Adipose tissue (tissue), 3 donors: ENCODE measurements around the gene PTGR3. TPM values are rescaled to one million over a fixed set of nuclear protein-coding genes. Genes with fewer than 3 reads are reported as not detected.
"Not testable (repeated sequence)": the region's sequence is repeated elsewhere in the genome, so short reads cannot be mapped to it uniquely, and the experiment has no call there.

Experiments used
- H3K27ac ChIP-seq: one replicate; pipeline ENCODE4 v1.5.1; 2013; ENCODE audit warnings: low read depth, low read length
- WGBS, 3 donors: extraction: QIAGEN DNeasy Blood & Tissue Kit; methylation state at CpG; one replicate each; pipeline ENCODE4 v1.1.7; 2013; 5-methylcytosine and 5-hydroxymethylcytosine counted together
- polyA plus RNA-seq, 3 donors: library from polyadenylated mRNA; stranded (reverse); fragments of 200-250 nt; gene quantifications; one replicate each; pipeline ENCODE4 v1.2.3, GENCODE V29; 2013
- donor health status: healthy with polysubstance abuse.
- donor health status: Bipolar disorder and iron deficiency.
- donor health status: healthy.

Gene PTGR3
- polyA plus RNA-seq, 3 donors = 9.7 to 15.7 (median 10.8) TPM

DNA sequence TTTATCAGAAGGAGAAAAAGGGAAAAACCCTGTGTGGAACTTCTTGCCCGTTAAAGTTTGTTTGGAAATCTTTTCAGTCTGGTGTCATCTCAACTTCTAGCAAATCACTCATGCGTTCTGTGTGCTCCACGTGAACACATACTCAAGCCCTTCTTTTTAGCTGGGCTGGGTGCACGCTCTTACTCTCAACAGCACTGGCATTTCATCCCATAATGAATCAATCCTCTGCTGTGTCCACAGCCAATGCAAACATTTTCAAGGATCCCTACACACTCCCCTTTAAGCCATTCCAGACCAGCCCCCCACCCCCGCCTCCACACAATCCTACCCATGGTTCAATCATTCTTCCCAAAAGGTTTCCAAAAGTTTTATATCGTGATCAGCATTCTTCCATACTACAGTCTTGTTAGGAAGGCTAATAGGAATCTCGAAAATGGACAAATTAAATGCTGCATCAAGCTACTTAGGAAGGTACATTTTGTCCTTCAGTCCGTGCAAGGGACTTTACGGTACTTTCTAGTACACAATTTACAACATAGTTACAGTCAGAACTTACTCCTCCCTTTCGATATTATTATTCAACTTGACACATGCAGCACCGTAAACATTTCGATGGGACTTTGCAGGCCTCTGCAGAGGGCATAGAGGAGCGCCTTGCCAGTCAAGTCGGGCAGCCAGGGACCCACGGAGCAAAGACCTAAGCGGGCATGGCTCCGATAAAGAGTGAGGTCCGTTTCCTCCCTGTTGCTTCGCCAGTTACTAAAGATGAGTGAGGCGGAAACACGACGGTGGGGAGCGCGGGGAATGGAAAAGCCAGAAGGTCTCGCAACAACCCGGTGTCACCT, 1.4 kb downstream of the PTGR3 start:
- H3K27ac ChIP-seq = no peak overlapping the region
- WGBS, 3 donors = 7 to 13% (median 10%) methylated on average over 26 of the region's 26 CpGs

DNA sequence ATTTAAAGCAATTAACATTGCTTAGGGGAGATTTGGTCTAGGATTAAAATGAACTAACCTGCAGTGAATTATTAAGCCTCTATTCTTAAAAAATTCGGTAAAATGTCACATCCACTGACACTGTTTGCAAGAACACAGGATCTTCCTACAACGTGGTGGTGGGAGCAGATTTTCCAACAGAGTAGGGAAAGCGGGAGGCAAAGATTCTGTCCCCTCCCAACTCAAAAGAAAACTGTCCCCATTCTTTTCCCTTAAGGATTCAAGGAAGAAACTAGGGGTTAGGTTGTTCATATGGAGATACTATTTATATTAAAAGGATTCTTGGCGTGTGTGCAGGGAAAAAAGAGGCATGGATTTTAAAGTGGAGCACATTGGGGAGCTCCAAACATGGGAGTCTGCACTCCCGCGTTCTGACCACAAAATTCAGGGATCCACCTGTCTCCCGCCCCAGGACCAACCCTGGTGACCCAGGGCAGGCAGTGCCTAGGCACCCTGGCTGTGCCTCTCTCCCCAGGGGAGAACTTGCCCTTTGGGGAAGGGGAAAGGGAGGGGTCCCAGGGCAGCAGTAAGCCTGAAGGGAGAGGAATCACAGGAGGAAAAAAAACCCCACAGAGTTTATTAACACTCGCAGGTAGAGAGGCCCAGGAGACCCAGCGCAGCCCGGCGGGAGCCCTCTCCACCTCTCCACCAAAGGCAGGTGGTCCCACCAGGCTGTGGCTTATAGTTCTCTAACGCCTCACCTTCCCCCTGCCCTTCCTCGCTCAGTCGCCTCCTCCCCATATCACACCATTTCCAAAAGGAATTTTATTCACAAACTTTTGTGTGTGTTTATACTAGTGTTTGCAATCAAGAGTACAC, 2.3 kb downstream of the PTGR3 start:
- WGBS, 3 donors = 70 to 78% (median 70%) methylated on average over 14 of the region's 14 CpGs
- no peak overlapping the region for H3K27ac ChIP-seq

DNA sequence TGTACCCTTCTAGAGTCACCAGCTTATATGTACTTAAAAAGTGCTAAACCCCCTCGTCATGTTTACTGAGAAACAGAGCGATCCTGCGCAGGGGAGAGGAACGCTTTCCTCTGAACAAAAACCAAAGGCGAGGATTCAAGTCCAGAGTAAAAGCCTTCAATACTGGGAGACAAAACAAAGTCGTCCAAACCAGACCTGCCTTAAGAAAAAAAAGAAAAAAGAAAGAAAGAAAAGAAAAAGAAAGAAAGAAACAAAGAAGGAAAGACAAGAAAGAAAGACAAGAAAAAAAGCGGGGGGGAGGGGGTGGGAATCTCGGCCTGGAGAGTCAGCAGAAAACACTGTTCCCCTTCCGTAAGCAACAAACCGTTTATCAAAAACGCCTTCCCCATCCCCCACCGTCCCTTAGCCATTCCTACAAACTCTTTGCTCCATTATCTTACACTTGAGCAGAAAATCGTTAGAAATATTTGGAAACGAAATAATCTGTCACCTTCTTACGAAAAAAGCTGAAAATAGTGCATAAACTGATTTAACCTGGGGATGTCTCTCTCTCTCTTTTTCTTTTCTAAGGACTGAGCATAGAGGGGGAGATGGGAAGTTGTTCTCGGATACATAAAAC, 3.3 kb downstream of the PTGR3 start:
- no peak overlapping the region for H3K27ac ChIP-seq
- WGBS, 3 donors = 57 to 71% (median 63%) methylated on average over 16 of the region's 16 CpGs

DNA sequence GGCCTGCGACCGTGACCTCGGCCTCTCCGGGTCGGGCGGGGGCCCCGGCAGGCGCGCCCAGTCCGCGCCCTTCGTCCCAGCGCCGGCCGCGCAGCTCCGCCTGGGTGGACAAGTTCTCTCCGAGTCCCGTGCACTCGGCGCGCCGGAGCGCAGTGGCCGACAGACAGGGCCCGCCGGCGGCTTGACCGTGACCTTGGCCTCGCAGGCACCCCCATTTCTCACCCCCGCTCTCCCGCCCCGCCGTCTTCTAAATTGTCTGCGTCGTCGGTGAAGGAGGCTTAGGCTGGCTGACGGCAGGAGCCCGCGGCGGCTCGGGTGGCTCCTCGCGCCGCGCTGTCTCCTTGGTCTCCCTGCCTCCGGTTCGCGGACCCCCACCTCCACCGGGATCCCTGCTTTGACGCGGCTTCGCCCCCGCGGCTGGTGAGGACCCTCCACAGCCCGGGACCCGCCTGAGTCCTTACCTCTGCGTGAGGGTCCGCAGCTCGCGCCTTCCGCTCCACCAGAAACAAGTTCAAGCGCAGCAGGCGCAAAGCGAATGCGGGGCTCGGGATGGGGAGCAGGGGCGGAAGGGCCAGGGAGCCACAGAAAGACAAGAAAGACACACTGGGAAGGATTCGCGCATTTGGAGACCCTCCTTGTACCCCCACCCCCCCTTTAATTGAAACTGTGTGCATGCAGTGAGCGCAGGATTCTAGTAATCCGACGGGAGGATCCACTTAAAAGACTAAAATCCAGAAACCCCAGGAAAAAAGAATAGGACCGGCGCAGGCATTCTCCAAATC, 4.0 kb downstream of the PTGR3 start:
- H3K27ac ChIP-seq = no peak overlapping the region
- 23 to 41% (median 30%) methylated on average over 63 to 75 of the region's 75 CpGs for WGBS, 3 donors

DNA sequence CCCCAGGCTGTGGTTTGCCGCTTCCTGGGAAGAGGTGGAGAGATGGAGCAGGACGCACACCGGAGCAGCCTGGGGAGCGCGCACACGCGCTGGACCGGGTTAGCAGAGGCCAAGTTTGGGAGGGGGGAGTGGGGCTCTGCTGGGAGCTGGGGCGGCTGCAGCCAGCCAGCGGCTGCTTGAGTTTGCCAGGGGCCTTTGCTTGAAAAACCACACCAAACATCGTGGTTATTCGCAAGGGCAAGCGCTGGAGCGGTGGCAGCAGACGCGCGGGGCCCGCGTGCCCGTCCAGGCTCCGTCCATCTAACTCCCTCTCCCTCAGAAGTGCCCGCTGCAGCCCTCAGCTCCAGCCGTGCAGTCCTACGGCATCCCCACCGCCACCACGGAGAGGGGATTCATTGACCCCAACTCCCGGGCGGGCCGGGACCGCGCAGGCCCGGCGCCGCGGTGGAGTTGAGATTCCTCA, 4.6 kb downstream of the PTGR3 start:
- 18 to 41% (median 23%) methylated on average over 29 to 35 of the region's 35 CpGs for WGBS, 3 donors
- H3K27ac ChIP-seq = no peak overlapping the region

DNA sequence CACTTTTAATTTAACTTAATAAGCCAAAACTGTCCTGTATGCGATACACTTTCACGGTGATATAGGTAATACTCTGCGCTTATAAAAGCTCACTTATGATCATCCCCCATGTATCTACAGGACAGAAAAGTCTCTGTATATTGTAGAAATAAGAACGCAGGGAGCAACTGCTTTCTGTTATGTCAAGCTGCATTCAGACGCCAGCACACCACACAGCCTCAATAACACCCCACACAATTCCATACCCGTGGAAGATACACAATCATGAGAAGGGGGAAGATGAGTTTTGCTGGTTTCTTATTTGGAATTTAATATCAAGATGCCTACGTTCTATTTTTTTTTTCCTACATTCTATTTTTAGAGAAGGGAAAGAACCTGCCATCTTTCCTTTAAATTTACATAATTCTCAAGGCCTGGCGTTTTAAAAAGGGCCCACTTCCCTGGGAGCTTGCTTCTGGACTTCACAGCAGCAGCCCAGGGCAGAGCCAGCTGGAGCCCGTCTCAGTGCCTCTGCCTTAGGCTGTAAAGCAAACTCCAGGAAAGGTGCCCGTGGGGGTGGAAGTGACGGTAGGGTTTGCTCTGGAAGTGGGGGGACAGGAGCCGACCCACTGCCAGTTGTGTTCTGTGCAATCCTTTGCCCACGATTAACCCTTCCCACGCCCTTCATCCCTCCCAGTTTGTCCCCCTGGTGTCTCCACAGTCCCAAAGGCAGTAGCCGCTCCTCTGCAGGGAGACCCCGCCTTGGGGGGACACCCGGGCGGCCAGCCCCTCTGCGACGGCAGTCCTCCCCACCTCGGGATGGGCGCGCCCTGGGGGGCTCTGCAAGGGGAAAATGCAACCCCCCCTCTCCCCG, 5.3 kb downstream of the PTGR3 start:
- WGBS, 3 donors = 43 to 56% (median 46%) methylated on average over 24 of the region's 24 CpGs

DNA sequence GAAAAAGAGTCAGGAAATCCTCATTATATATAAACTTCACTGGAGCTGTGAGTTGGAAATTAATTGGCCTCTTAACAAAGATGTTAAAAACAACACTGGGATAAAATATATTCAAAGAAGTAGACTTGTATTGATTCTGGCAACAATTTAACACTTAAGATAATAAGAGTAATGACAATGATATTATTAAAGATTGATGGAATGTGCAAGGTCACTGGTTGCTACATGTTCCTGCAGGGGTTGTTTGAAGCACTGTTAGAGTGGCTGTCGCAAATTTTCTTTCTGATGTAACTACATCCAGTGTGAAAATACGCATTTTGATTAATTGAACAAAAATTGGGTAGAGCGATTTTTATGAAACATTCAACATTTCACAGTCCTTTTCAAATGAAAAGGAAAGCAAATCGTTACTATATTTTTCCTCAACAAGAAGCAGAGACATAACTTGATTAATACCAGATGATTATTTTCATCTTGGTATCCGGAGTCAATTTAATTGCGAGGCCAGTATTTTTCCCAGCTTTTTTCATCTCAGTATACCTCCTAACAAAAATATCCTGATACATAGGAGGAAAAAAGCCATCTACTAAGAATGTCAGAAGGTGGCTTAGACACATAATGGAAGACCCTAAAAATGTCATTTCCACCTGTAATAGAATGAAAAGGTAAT, 6.1 kb downstream of the PTGR3 start:
- WGBS, 3 donors = 62 to 75% (median 66%) methylated on average over 6 of the region's 6 CpGs
- H3K27ac ChIP-seq = no peak overlapping the region

More for the DNA sequence above, 5.3 kb downstream of the PTGR3 start:
- no peak overlapping the region for H3K27ac ChIP-seq

DNA sequence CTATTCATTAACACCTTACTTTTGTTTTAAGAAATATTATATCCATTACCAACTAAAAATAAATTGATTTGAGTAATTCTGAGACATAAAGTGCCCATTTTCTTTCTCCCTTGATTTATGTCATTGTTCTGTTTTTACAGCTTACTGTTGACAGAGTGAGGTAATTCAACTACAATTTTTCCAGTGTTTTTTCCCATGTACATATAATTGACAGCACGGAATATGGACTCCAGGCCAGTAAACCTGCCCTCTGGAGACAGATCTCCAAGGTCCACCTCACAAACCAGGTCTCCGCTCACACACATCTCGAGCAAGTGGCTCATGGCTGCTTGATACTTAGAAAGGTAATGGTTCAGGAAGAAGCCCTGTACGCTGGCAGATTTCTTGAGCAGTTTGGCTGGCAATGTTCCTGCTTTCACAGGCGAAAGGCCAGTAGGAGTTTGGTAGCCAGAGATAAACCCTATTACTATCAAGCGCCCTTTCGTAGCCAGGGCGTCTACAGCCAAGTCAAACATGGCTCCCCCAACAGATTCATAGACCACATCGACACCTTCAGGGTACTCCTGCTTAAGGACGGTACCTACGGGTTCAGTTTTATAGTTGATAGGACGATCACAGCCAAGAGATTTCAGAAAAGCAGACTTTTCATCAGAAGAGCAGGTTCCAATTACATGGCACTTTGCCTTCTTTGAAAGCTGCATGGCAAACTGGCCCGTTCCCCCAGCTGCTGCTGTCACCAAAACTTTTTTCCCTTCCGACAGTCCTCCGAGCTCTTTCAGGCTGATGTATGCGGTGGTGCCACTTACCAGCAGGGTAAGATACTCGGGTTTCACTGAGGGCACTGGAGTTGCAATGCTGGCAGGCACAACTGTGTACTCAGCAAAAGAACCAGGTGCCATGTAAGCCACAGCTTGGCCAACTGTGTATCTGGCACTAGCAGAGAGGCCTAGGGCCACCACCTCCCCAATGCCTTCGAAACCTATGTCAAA, 7.4 kb downstream of the PTGR3 start:
- H3K27ac ChIP-seq = no peak overlapping the region
- 47 to 96% (median 93%) methylated on average over 18 of the region's 18 CpGs for WGBS, 3 donors

DNA sequence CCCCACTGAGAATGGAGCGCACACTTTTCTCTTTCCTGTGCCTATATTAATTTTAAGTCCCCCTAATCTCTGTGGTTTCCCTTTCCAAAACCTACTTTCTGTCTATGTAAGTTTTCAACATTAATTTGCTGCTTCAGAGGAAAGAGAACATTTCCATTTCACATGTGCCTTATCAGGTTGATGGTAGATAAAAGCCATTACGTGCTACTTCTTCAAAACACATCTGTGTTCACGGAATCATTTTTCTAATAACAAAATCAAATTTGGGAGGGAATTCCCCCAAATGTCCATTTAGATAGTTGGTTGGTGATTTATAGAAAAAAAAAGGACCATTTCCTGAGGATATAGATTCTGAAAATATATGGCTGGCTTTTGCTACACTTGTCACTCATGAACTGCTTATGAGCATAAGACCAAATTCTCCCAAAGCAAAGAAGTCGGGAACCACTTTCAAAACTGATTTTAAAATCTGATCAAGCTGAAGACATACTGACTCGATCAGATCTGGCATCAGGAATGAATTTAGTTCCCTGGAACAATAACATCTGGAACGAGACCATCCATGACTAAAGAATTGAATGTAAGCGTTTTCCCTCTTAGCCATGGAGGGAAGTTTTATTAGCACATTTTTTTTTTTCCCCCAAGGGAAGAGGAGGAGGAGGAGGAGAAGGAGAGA, 8.2 kb downstream of the PTGR3 start:
- no peak overlapping the region for H3K27ac ChIP-seq

DNA sequence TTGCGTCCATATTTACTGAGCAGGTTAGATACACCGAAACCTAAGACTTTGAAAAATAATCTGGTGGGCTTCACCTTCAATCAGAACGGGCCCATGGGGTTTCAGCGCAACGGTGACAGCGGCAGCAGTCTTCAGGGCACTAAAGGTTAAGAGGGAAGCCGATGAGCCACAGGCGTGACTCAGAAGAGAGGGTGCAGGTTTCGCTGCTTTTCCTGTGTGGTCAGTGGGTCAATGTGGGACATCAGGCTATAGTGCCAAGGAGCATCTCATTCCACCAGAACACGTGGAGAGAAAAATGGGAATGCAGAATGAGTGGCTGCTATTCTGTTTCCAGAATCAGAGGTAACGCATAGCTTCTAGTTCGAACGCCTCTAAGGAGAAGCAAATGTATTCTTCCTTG, 8.9 kb downstream of the PTGR3 start:
- 91 to 98% (median 96%) methylated on average over 13 of the region's 13 CpGs for WGBS, 3 donors
- no peak overlapping the region for H3K27ac ChIP-seq

More for the DNA sequence above, 8.2 kb downstream of the PTGR3 start:
- 73 to 86% (median 75%) methylated on average over 7 of the region's 7 CpGs for WGBS, 3 donors

DNA sequence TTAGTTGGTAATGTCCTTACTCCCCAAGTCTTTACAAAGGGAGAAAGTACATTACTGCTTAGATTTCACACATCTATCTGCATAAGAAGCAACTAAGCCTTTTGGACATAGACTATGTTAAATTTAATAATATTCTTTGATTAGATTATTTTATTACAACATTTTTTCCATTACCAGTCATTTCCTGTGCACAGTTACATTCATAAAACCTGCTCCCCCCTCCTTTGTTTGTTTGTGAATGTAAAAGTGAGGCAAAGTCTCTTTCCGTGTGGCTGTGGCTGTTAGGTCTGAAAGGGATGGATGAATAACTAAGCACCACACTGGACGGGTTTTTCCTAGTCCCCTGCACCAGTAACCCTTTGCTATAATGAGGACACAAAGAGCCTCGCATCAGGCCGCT, 9.6 kb downstream of the PTGR3 start:
- WGBS, 3 donors = 70 to 89% (median 71%) methylated on average over 4 of the region's 4 CpGs
- no peak overlapping the region for H3K27ac ChIP-seq

DNA sequence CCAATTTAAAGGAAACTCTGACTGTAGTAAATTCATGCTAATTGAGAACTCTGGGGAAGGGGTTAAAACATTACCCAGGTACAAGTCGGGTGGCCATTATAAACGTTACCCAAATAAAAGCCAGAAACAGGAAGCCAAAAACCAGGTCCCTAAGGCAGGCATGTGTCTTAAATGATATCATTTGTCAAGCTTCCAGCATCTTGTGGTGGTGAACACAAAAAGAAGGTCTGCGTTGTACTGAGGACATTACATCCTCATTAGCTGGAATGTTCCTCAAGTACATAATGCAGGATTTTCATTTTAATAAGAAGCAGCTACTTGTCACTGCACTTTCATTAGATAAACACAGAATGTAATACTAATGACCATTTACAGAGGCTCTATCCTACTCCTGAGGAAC, 10.9 kb downstream of the PTGR3 start:
- H3K27ac ChIP-seq = no peak overlapping the region
- WGBS, 3 donors = 8 to 34% (median 12%) methylated on average over 3 of the region's 3 CpGs

DNA sequence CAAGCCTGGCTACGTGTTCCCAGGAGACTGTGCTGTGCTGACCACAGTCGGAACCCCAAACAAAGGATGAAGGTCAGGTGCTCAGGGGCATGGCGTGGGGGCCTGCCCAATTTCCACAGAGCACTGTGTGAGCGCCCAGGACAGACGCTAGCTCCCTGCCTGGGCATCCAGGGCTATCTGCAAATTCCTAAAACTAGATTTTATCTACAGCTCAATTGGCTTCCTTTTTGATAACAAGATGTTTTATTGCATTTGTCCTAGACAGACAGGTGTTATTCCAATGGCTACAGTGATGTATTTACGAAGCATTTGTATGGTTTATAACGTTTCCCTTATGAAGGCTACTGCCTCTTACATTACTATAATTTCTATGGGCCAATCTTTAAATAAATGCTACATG, 16.0 kb downstream of the PTGR3 start:
- H3K27ac ChIP-seq = no peak overlapping the region
- 64 to 76% (median 75%) methylated on average over 7 of the region's 7 CpGs for WGBS, 3 donors

DNA sequence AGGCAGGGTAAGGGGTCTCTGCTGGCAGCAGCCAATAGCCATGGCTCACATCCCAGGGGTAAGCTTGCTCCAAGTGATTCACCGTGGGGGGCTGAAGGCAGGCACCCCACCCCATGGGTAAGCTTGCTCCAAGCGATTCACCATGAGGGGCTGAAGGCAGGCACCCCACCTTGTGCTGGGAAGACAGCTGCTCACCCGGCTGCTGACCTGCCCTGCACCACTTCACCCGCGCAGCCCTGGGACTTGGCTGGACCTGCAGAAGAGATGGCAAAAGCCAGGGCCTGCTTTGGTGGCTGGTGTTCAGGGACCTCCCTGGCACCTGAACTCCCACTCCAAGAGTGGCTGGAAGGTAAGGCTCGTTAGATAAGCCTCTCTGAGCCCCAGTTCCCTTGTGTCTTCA, 19.2 kb downstream of the PTGR3 start:
- WGBS, 3 donors = 92 to 99% (median 92%) methylated on average over 6 of the region's 6 CpGs
- no peak overlapping the region for H3K27ac ChIP-seq

DNA sequence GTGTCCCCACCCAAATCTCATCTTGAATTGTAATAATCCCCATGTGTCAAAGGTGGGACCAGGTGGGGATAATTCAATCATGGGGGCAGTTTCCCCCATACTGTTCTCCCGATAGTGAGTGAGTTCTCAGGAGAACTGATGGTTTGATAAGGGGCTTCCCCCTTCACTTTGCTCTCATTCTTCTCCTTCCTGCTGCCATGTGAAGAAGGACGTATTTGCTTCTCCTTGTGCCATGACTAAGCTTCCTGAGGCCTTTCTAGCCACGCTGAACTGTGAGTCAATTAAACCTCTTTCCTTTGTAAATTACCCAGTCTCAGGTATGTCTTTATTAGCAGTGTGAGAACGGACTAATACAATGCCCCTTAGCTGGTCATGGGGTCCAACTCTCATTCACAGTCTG, 21.2 kb downstream of the PTGR3 start:
- 55 to 95% (median 74%) methylated on average over 4 of the region's 4 CpGs for WGBS, 3 donors
- not testable (repeated sequence) for H3K27ac ChIP-seq
